D721Med (cell line): ENCODE results near the gene MYOM1.
A peak's percentile ranks its signal among the peaks of the same experiment; 100 is the strongest.

Experiments used
- DNase-seq: peaks from one replicate; pipeline ENCODE4 v3.0.0; 2011; ENCODE audit warnings: low spot score; ENCODE audit not compliant: insufficient read length
- FAIRE-seq: peaks from 2 replicates; lab custom pipeline; 2011; peaks lifted over from hg19 to GRCh38; lab: Jason Lieb, UNC
- CTCF ChIP-seq: IDR thresholded peaks from 2 replicates; pipeline ENCODE4 v1.5.1; 2012; ENCODE audit warnings: mild to moderate bottlenecking, control low read depth; ENCODE audit not compliant: insufficient read depth; ENCODE audit errors: missing control alignments

Gene MYOM1

GRCh38 chr18:3094338-3094684 lies 125.5 kb downstream of the MYOM1 start:
- DNase-seq (no peak), FAIRE-seq (no peak)
- no peak for TF ChIP-seq CTCF

- DNase-seq, result no peak
Observed at GRCh38 chr18:3093624-3094337, 126.0 kb downstream of the MYOM1 start.

GRCh38 chr18:3092727-3093126 lies 127.0 kb downstream of the MYOM1 start:
- no peak for FAIRE-seq

More at GRCh38 chr18:3093624-3094337, 126.0 kb downstream of the MYOM1 start:
- TF ChIP-seq CTCF, result no peak
- FAIRE-seq, result no peak

GRCh38 chr18:3089579-3089978 lies 130.2 kb downstream of the MYOM1 start:
- no peak for TF ChIP-seq CTCF
- no peak for DNase-seq
- no peak for FAIRE-seq

More at GRCh38 chr18:3092727-3093126, 127.0 kb downstream of the MYOM1 start:
- no peak for TF ChIP-seq CTCF
- DNase-seq, result no peak

GRCh38 chr18:3088449-3088848 lies 131.3 kb downstream of the MYOM1 start:
- no peak for TF ChIP-seq CTCF
- no peak for FAIRE-seq
- no peak for DNase-seq

- TF ChIP-seq CTCF, result no peak
- DNase-seq, result no peak
- FAIRE-seq, result no peak
Observed at GRCh38 chr18:3086871-3087270, 132.9 kb downstream of the MYOM1 start.

- no peak for DNase-seq
- peak; percentile 21 for FAIRE-seq
- TF ChIP-seq CTCF, result no peak
Observed at GRCh38 chr18:3085612-3086011, 134.2 kb downstream of the MYOM1 start.
